ENCODE data around the gene FDX2. TPM values are rescaled to one million over a fixed set of nuclear protein-coding genes. Genes with fewer than 3 reads are reported as not detected.

FDX2 gene
- total and polyA plus RNA-seq, 2 of the 13 experiments (the other 11 are each of a cell fraction or from before 2014, with no cell fraction given) = 21.0 to 24.7 TPM

DNA sequence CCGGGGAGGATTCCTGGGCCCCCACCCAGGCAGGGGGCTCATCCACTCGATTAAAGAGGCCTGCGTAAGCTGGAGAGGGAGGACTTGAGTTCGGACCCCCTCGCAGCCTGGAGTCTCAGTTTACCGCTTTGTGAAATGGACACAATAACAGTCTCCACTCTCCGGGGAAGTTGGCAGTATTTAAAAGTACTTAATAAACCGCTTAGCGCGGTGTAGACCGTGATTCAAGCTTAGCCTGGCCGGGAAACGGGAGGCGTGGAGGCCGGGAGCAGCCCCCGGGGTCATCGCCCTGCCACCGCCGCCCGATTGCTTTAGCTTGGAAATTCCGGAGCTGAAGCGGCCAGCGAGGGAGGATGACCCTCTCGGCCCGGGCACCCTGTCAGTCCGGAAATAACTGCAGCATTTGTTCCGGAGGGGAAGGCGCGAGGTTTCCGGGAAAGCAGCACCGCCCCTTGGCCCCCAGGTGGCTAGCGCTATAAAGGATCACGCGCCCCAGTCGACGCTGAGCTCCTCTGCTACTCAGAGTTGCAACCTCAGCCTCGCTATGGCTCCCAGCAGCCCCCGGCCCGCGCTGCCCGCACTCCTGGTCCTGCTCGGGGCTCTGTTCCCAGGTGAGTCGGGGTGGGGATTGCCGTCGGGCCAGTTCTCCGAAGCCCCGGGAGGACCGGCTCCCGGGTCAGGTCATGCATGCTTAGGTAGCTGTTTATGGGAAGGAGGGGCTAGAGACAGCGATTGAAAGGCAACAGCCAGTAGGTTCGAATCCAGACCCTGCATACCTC lies 45.0 kb downstream of the FDX2 start, which contains the start of gene ICAM1 (continued):
- TF ChIP-seq ZIK1 (CRISPR knock-in tag; IDR thresholded peaks at IDR 0.05; ENCODE audit: borderline replicate concordance, low read depth) (peak; percentile 65; the same call in 1 of the 2 replicates), EP300 (IDR thresholded peaks at IDR 0.05; ENCODE audit: low read depth in 2 of 2, low read length in 2 of 2) (peak in 1 of 2 experiments; percentile 57; a peak in 2 of 4 replicates), EP300 (CRISPR knock-in tag; IDR thresholded peaks at IDR 0.05; ENCODE audit: borderline replicate concordance) (peak; percentile 85), ATF1 (CRISPR knock-in tag; IDR thresholded peaks at IDR 0.05) (0 out of 2 replicates have a peak, but pooled peaks have one; percentile 16), YY1 (IDR thresholded peaks at IDR 0.05; ENCODE audit: insufficient read depth, insufficient replicate concordance, low read depth, low read length) (no peak), TCF12 (IDR thresholded peaks at IDR 0.05) (no peak), TCF12 (CRISPR knock-in tag; IDR thresholded peaks at IDR 0.05) (peak; percentile 89; the same call in 1 of the 2 replicates), HNRNPL (IDR thresholded peaks at IDR 0.05; ENCODE audit: low read depth, low read length) (peak; percentile 80; the same call in 1 of the 2 replicates), SSRP1 (CRISPR knock-in tag; IDR thresholded peaks at IDR 0.05) (no peak), SAP130 (CRISPR knock-in tag; IDR thresholded peaks at IDR 0.05; ENCODE audit: low read depth) (peak; percentile 98), HNF4A (CRISPR knock-in tag; IDR thresholded peaks at IDR 0.05) (0 out of 2 replicates have a peak, but pooled peaks have one; percentile 35), ZNF260 (CRISPR knock-in tag; IDR thresholded peaks at IDR 0.05; ENCODE audit: borderline replicate concordance, low read depth) (no peak), NAIF1 (CRISPR knock-in tag; IDR thresholded peaks at IDR 0.05; ENCODE audit: borderline replicate concordance) (peak; percentile 70; the same call in 1 of the 2 replicates), SPEN (CRISPR knock-in tag; IDR thresholded peaks at IDR 0.05; ENCODE audit: low read depth) (peak; percentile 44; the same call in 1 of the 2 replicates), CCAR2 (optimal IDR thresholded peaks at IDR 0.05; ENCODE audit: low read depth, low read length) (no peak), ZNF576 (CRISPR knock-in tag; IDR thresholded peaks at IDR 0.05) (no peak), ZNF547 (CRISPR knock-in tag; IDR thresholded peaks at IDR 0.05) (0 out of 2 replicates have a peak, but pooled peaks have one; percentile 54), ZBTB21 (CRISPR knock-in tag; IDR thresholded peaks at IDR 0.05) (no peak; the same call in 1 of the 2 replicates), NR2F1 (CRISPR knock-in tag; IDR thresholded peaks at IDR 0.05) (peak; percentile 13 to 46; a peak in 2 of 4 replicates), SP1 (IDR thresholded peaks at IDR 0.05) (no peak), SP1 (CRISPR knock-in tag; IDR thresholded peaks at IDR 0.05) (peak; percentile 65)
- TF ChIP-seq, protein P1, sequence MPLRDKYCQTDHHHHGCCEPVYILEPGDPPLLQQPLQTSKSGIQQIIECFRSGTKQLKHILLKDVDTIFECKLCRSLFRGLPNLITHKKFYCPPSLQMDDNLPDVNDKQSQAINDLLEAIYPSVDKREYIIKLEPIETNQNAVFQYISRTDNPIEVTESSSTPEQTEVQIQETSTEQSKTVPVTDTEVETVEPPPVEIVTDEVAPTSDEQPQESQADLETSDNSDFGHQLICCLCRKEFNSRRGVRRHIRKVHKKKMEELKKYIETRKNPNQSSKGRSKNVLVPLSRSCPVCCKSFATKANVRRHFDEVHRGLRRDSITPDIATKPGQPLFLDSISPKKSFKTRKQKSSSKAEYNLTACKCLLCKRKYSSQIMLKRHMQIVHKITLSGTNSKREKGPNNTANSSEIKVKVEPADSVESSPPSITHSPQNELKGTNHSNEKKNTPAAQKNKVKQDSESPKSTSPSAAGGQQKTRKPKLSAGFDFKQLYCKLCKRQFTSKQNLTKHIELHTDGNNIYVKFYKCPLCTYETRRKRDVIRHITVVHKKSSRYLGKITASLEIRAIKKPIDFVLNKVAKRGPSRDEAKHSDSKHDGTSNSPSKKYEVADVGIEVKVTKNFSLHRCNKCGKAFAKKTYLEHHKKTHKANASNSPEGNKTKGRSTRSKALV (CRISPR knock-in tag; IDR thresholded peaks at IDR 0.05) = 0 out of 2 replicates have a peak, but pooled peaks have one; percentile 48
- TF ChIP-seq, protein P2, sequence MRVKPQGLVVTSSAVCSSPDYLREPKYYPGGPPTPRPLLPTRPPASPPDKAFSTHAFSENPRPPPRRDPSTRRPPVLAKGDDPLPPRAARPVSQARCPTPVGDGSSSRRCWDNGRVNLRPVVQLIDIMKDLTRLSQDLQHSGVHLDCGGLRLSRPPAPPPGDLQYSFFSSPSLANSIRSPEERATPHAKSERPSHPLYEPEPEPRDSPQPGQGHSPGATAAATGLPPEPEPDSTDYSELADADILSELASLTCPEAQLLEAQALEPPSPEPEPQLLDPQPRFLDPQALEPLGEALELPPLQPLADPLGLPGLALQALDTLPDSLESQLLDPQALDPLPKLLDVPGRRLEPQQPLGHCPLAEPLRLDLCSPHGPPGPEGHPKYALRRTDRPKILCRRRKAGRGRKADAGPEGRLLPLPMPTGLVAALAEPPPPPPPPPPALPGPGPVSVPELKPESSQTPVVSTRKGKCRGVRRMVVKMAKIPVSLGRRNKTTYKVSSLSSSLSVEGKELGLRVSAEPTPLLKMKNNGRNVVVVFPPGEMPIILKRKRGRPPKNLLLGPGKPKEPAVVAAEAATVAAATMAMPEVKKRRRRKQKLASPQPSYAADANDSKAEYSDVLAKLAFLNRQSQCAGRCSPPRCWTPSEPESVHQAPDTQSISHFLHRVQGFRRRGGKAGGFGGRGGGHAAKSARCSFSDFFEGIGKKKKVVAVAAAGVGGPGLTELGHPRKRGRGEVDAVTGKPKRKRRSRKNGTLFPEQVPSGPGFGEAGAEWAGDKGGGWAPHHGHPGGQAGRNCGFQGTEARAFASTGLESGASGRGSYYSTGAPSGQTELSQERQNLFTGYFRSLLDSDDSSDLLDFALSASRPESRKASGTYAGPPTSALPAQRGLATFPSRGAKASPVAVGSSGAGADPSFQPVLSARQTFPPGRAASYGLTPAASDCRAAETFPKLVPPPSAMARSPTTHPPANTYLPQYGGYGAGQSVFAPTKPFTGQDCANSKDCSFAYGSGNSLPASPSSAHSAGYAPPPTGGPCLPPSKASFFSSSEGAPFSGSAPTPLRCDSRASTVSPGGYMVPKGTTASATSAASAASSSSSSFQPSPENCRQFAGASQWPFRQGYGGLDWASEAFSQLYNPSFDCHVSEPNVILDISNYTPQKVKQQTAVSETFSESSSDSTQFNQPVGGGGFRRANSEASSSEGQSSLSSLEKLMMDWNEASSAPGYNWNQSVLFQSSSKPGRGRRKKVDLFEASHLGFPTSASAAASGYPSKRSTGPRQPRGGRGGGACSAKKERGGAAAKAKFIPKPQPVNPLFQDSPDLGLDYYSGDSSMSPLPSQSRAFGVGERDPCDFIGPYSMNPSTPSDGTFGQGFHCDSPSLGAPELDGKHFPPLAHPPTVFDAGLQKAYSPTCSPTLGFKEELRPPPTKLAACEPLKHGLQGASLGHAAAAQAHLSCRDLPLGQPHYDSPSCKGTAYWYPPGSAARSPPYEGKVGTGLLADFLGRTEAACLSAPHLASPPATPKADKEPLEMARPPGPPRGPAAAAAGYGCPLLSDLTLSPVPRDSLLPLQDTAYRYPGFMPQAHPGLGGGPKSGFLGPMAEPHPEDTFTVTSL (CRISPR knock-in tag; IDR thresholded peaks at IDR 0.05; ENCODE audit: borderline replicate concordance) = peak; percentile 80
